GM18867 (cell line): ENCODE results near the gene SLC7A6.

Experiments
- ATAC-seq: cut with Tn5 transposase; IDR thresholded peaks from one replicate; pipeline ENCODE4 v1.9.1; 2021; ENCODE audit warnings: mild to moderate bottlenecking, moderate library complexity; ENCODE audit not compliant: unreplicated experiment

SLC7A6 gene

GRCh38 chr16:68234188-68235107 is 29.9 kb upstream of the SLC7A6 start:
- ATAC-seq: no peak

DNA sequence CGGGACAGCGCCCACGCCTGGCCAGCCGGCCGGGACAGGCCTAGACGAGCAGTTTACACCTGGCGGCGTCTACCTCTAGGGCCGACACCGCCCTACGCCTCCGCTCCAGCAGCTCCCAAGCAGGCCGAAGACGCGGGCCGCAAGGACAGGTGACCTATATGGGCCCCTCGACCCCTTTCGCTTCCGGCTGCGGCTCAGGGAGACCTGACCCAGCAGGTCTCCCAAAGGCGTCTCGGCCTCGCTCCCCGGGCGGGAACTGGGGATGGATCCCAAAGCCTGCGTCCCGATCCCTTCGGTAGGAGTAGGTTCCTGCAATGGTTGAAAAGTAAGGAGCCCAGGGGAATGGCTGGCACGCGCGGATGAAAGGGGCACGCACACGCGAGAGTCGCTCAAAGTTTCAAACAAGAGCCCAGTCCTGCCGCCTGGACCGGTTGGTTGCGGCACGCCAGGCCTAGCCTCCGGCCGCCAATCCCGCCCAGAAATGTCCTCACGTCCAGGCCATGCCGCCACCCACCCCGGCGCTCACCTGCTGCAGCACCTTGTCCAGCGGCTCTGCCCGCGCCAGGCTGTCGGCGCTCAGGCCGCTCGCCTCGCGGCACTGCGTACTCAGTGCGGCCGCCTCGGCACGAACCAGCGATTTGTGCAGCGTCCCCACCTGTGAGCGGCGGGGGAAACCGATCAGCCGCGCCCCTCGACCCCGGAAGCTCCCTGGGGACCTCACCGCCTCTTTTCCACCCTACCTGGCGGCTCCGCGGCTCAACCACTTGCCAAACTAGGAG is 29.0 kb upstream of the SLC7A6 start:
- ATAC-seq: no peak

- no peak for ATAC-seq
Measured at GRCh38 chr16:68235887-68236136, 28.5 kb upstream of the SLC7A6 start, which contains the start of gene ESRP2. ESRP2 (minus strand) TSS chr16:68236127; CDS start chr16:68236045, 82 bp downstream.

DNA sequence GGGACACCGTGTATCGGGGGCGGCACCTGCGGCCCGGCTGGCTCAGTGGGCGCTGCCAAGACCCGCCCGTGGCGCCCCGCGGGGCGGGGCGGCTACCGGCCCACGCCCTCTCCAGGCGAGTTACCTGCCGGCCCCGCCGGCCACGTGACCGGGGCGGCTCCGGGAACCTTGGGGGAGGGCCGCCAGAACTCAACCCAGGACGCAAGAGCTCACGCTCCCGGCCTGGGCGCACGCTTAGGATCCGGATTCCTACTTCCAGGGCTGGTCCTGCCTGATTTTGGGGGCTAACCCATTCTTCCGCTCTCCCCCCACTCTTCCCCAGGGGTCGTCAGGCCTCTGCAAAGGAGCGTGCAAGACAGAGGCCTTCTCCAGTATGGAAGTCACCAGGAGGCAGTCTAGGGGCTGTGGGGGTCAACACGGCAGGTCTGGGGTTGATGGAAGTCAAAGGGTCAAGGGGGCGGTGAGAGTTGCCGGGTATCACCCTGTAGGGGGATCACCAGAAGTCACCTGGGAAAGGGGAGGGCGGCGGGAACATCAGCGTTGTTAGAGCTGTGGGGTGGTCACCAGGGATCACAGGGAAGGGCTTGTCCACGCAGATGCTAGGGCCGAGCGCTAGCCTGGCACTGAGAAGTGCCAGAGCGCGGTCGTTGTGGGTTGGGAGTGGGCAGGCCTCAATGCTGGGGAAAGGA is 28.0 kb upstream of the SLC7A6 start:
- no peak for ATAC-seq

DNA sequence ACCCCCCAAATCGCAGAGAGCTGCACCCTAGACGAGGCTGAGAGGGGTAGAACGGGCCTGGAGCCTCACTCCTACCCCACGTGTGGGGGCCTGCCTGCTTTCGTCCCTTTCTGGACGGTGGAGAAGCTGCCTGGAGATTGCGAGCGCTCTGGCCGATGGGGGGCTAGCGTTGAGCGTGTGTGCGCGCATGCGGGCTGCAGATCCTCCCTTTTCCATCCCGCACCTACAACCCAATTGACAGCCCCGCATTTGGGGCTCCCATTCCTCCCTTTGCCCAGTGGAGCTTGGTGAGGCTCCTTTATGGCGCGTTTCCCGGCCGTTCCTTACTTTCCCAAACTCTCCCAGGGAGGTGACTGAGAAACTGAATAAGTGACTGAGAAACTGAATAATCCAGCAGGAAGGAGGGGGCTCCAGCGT is 27.5 kb upstream of the SLC7A6 start:
- ATAC-seq: no peak

GRCh38 chr16:68237243-68238028 is 26.9 kb upstream of the SLC7A6 start:
- ATAC-seq: peak; percentile 80

DNA sequence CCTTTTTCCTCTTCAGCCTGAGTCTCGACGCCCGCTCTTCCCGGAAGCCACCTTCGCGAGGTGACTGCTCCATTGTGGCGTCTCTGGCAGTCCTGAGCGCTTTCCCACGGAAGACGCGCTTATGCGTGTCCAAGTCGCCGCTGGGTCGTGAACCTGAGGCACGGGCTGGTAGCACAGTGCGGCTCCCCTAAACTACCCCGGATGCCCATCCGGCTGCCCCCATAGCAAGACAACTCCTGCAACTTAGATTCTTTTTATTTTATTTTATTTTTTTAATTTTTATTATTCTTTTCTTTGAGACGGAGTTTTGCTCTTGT is 26.3 kb upstream of the SLC7A6 start:
- peak; percentile 17 for ATAC-seq

DNA sequence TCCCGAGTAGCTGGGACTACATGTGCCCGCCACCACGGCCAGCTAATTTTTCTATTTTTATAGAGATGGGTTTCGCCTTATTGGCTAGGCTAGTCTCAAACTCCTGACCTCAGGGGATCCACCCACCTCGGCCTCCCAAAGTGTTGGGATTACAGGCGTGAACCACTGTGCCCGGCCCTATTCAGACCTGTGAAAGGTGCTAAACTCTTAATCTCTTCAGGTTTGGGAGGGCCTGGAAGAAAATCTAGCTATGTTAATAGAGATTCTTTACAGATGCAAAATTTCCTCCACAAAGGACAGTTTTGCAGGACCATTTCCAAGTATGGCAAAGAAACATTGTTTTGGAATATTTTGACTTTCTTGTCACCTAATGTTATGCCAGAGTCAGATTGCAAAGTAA is 22.2 kb upstream of the SLC7A6 start:
- ATAC-seq: no peak

GRCh38 chr16:68242926-68243858 is 21.1 kb upstream of the SLC7A6 start:
- ATAC-seq: no peak

DNA sequence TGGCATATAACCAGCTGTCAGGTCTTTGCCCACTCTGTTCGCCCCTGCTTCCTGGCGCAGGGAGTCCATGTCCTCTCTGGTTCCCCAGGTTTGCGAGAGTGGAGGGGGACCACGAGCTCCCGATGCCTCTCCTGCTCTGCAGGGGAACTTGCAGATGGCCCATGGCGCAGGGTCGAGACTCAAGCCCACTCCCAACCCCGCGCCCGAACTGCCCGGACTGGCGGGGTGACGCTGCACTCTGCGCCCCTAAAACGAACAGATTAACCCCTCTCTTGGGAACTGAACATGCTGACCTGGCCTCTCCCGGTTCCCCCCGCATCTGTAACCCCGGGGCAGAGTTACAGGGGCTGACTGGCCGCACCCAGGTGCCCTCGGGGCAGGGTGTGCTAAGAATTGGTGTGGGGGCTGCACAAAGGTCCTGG is 19.8 kb upstream of the SLC7A6 start:
- ATAC-seq: no peak

- ATAC-seq: peak; percentile 82
Measured at GRCh38 chr16:68244903-68245853, 19.1 kb upstream of the SLC7A6 start, which contains the start of gene PLA2G15. PLA2G15 (plus strand) TSS chr16:68245373; CDS start chr16:68245427, 54 bp downstream.

DNA sequence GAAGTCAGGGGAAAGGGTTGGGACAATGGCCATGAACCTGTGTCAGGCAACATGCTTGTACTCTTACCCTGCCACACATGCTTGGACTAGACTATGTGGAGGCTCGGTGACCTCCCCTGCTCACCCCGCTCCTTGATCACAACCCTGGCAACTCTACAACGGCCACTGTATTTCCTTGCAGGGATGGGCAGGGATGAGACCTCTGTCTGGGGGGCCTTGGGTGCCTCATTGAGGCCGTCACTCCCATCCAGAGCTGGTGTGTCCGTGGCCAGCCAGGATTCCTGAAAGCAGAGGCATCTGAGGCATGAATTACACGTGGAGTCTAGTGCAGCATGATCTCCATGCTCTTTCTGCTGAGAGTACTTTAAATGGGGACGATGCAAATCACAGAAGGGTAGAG is 18.2 kb upstream of the SLC7A6 start:
- no peak for ATAC-seq

DNA sequence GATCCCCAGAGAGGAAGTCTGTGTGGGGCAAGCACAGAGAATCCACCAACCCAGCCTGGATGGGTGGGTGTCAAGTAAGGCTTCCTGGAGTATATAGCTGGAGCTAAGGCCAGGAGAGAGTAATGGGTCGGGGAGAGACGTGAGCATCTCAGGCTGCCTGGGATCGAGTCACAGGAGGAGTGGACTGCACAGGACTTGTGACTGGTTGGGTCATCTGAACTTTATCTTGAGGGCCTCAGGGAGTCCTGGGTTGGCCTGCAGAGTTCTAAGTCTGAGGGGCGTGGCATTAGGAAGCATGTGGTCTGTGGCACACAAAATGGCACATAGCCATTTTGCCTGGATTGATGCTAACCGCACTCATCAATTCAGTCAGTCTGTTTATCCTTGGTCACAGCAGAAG is 17.7 kb upstream of the SLC7A6 start:
- no peak for ATAC-seq

DNA sequence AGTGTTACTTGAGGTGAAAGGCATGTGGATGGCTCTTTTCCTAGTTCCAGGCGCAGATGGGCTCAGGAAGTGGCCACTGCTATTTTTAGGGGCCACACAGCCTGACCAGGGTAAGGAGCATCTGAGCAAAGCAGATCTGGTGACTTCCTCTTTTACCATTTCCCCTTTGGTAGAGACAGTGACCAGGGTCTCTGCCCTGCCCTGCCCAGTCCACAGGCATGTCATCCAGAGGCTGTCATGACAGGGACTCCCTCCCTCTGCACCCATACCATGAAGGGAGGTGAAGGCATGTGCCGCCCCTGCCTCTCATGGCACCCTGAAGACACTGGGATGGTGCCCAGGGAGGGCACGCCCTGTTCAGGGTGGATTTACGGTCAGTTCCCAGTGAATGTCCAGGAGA is 16.9 kb upstream of the SLC7A6 start:
- no peak for ATAC-seq

- no peak for ATAC-seq
Measured at GRCh38 chr16:68247932-68248331, 16.4 kb upstream of the SLC7A6 start.

DNA sequence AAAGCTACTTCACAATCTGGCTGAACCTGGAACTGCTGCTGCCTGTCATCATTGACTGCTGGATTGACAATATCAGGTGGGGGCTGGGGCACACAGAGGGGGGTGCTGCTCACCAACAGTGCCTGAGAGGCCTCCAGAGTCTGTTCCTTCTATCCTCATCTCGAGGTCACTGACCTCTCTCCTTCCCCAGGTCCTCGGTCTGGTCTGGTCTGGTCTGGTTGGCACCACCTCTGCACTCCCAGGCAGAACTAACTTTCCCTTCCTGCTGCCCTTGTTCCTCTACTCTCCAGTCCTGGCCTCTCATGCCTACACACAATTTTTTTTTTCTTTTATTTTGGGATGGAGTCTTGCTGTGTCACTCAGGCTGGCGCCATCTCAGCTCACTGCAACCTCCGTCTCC is 15.0 kb upstream of the SLC7A6 start:
- ATAC-seq: no peak

DNA sequence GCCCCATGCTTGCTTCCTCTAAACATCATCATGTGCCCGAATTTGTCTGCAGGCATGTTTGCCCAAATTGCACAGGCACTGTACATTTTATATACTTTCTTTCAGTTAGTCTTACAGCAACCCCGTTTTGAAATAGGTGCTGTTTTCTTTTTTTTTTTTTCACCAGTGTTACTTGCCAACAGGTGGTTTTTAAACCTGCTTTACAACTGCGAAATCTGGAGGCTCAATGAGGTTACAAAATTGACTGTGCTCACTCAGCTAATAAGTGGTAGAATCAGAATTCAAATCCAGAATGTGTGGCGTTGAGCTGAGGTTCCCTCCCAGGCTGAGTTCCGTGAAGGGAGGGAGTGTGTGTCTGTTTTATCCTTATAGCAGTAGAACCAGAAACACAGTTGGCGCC is 13.4 kb upstream of the SLC7A6 start:
- ATAC-seq: no peak

DNA sequence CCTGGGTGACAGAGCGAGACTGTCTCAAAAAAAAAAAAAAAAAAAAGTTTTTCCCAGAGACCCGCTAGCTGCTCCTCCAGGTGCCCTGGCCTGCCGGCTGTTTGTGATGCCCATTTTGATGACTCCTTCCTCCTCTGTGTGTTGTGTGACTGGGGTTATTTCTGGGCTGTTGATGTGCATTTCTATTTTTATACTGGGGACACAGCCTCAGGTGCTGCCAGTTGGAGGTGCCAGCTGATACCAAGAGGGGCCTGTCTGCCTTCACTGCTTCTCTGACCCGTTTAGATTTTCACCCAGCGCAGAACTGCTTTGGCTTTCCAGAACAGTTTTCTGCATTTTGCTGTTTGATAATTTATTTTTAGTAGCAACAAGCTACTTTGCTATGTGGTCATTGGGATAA is 12.5 kb upstream of the SLC7A6 start:
- ATAC-seq: no peak

DNA sequence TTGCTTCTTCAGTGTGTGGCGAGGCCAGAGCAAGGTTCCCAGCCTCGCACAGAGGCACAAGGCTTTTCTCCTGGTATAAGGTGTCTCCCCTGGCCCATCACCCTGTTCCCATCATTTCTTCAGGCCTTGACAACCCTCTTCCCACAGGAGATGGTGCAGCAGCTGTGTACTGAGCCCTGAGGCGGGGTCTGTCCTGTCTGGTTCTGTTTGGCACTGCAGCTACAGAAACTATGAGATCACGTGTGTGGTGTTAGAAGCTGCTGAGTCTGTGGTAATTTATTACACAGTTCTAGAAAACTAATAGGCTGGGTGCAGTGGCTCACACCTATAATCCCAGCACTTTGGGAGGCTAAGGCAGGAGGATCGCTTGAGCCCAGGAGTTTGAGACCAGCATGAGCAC is 11.9 kb upstream of the SLC7A6 start:
- ATAC-seq: no peak
